DMS 273 (cell line): Measurements from ENCODE around the gene ABTB1.

Experiments
- DNase-seq: peaks from one replicate; lab custom pipeline; 2025; ENCODE audit not compliant: unreplicated experiment; lab: John Stamatoyannopoulos, UW

Gene ABTB1

DNA sequence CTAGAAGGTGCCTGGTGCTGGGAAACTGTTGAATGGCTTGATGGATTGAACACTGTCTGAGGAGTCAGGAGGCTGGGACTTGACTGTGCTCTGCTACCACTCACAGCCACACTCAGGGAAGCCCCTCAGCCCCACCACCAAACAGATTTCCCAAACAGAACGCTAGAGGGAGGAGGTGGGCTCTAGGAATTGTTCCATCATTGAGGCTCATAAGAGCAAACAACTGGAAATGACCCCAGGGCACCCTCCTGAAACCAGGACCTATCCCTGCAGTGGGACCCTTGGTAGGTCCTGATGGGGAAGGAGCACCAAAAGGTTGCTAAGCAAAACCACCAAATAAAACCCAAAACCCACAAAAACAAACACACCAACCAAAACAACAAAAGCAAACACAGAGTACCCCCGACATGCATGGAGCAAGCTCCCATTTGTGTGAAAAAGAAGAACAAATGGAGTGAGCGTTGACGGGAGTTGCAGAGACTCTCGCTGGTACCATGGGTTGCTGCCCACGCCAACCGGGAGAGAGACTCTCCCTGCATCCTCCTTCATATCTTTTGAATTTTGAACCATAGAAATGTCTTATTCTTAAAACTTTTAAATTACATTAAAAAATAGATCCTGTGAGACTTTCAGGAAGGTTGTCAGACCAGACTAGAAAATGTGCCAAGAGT is 45.6 kb downstream of the ABTB1 start:
- DNase-seq: no peak

DNA sequence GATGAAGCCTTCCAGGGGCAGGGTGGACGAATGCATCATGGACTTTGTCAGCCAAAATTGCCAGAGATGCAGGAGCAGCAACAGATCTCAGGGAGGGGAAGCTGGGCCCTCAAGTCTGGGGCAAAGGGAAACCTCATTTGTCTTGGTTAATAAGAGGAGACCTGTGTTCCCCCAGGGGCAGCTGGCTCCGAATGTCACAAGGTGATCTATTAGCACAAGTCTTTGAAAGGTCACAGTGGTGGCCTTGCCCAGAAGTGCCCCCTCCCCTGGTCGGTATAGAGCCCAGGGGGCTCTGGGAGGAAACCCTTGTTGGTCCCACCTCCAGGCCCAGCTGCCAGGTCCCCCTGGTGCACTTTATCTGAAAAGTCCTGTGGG is 46.2 kb downstream of the ABTB1 start:
- no peak for DNase-seq

DNA sequence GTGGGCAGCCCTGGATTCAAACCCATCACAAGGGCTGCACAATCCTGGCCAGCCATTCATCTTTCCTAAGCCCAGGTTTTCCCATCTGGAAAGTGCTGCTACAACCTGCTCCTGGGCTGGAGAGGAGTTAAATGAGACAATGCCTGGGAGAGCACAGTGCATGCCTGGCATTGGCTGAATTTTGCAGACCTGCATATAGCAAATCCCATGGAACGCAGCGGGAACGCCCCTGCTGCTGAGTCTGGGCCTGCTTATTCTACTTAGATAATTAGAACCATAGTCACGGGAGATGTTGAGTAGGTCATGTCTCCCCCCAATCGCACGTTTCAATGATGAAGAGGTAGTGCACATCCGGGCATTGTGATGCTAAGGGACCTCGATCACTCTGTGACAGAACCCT is 46.6 kb downstream of the ABTB1 start:
- DNase-seq: no peak

GRCh38 chr3:127720161-127720823 is 47.5 kb downstream of the ABTB1 start:
- no peak for DNase-seq

GRCh38 chr3:127720985-127721935 is 48.5 kb downstream of the ABTB1 start:
- DNase-seq: no peak

GRCh38 chr3:127722091-127722784 is 49.5 kb downstream of the ABTB1 start:
- no peak for DNase-seq

- peak; percentile 78 for DNase-seq
Observed at GRCh38 chr3:127723011-127723567, 50.3 kb downstream of the ABTB1 start.

DNA sequence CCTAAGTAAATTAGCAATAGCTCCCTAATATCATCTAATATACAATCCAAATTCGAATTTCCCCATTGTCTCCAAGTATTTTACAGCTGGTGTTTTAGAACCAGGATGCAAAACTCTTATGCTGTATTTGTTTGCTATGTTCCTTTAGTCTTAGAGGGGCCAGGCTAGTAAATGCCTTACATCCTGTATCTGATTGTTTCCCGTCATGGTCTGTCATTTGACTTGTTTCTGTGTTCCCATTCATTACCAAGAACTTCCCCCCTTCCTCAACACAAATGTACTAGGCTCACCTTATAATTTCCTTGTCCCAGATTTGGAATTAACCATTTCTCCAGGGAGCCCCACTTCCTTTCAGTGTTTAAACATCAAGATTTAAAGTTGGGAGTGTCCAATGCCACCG is 54.1 kb downstream of the ABTB1 start:
- no peak for DNase-seq

DNA sequence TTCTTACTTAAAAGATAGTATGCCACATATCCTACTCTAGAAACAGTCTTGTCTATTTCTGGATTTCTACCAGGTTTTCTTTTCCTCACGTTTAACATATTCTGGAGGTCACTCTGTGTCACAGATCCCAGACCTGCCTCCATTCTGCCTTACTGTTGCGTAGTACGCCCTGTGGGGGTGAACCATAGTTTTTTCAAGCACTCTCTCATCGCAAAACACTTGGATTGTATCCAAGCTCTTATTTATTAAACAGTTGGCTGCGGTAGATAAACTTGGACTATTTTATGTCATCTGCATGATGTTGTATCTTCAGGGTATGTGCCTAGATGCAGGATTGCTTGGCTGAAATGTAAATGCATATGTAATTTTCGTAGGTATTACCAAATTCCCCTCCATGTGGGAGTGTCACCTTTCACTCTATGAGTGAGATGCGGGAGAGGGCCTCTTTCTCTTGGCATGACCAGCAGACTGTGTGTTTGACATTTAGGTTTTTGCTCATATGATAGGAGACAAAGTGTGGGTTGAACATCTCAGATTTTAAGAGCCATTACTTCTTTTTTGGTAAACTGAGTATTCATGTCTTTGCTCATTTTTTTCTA is 55.8 kb downstream of the ABTB1 start:
- no peak for DNase-seq

DNA sequence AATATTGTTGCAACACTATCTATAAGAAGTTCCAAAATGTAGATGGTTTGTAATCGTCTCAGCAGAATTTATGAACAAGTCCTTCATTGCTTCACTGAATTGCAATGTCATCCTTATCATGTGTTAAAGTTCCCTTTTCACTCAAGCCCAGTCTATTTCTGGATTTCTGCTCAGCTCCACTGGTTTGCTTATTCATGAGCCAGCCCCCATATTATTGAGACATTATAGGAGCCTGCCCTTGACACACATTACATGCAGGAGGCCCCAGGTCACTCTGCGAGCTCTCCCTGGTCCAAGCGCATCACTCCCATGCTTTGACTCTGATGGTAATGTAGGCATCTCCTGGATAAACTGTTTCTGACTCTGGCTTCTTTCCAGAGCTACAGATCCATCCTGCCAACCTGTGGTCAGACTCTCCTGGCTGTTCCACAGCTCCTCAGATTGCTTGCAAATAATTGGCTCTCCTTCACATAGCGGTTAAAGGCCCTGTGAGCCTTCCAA is 56.9 kb downstream of the ABTB1 start:
- peak; percentile 49 for DNase-seq

DNA sequence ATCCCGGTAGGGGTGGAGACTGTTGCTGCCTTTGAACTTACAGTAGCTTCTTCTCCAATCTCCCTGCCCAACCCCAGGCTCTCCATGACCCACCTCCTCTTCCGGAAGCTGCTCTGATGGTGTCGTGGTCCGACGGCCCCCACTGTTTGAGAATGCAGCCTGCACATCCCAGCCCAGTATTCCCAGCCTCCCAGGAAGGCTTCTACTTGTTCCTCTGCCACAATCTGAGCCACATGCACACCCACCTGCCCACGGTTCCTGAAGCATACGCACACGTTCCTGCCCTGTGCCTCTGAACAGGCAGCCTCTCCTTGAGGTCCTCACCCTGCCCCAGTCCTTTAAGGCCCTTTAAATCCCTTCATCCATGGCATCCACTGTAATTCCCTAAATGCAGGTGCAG is 57.4 kb downstream of the ABTB1 start:
- no peak for DNase-seq
